ENCODE data around the gene PTPN11. TPM values are rescaled to one million over a fixed set of nuclear protein-coding genes. Genes with fewer than 3 reads are reported as not detected.
A peak's percentile ranks its signal among the peaks of the same experiment; 100 is the strongest.
"Not testable (repeated sequence)": the region's sequence is repeated elsewhere in the genome, so short reads cannot be mapped to it uniquely, and the experiment has no call there.

The PTPN11 gene
- total RNA-seq, 4 donors from 2014 or later: 90.6 to 136 (median 110) TPM

- Histone ChIP-seq H3K4me3 (peak overlapping the region in 1 of 4 donors; percentile 12), H3K27ac (peak overlapping the region in 2 of 4 donors; percentile 31 to 53), H3K27me3 (no peaks in the 10 kb centered on the region), H3K4me1 (no peaks in the 10 kb centered on the region), H3K9me3 (no peaks in the 10 kb centered on the region), H3K36me3 (peaks cover 0 to 97% (median 24%) of the 10 kb centered on the region in 3 donors)
- 53 to 59% methylated on average over 7 of the region's 7 CpGs for WGBS, 2 donors
- no peak for DNase-seq (ENCODE audit: low spot score in 2 of 2)
- TF ChIP-seq POLR2A (IDR thresholded peaks at IDR 0.05) (no peak), EP300 (IDR thresholded peaks at IDR 0.05) (peak in 1 of 2 donors; percentile 18)
Measured at GRCh38 chr12:112456029-112456428, 37.3 kb downstream of the PTPN11 start.

GRCh38 chr12:112457142-112457541 is 38.4 kb downstream of the PTPN11 start:
- not testable (repeated sequence) for DNase-seq (ENCODE audit: low spot score in 2 of 2); H3K27ac ChIP-seq; H3K4me3 ChIP-seq; H3K4me1 ChIP-seq; H3K27me3 ChIP-seq; H3K9me3 ChIP-seq
- WGBS, 2 donors: 90 to 94% methylated on average over 1 of the region's 1 CpG
- peaks cover 0 to 98% (median 24%) of the 10 kb centered on the region in 3 donors for H3K36me3 ChIP-seq

- no peaks in the 10 kb centered on the region for H3K27me3 ChIP-seq
- DNase-seq (ENCODE audit: low spot score in 2 of 2): no peak
- no peak overlapping the region for H3K4me3 ChIP-seq
- peaks cover 0 to 87% (median 21%) of the 10 kb centered on the region in 3 donors for H3K36me3 ChIP-seq
- 87 to 96% methylated on average over 4 of the region's 4 CpGs for WGBS, 2 donors
- no peaks in the 10 kb centered on the region for H3K4me1 ChIP-seq
- H3K27ac ChIP-seq: no peak overlapping the region
- no peaks in the 10 kb centered on the region for H3K9me3 ChIP-seq
- TF ChIP-seq POLR2A (IDR thresholded peaks at IDR 0.05): no peak
- no peak for TF ChIP-seq EP300 (IDR thresholded peaks at IDR 0.05)
- no peak for TF ChIP-seq CTCF (IDR thresholded peaks at IDR 0.05)
Measured at GRCh38 chr12:112458330-112458729, 39.6 kb downstream of the PTPN11 start.

GRCh38 chr12:112458751-112459150 is 40.0 kb downstream of the PTPN11 start:
- H3K36me3 ChIP-seq: peaks cover 0 to 83% (median 17%) of the 10 kb centered on the region in 3 donors
- WGBS, 2 donors: 96 to 98% methylated on average over 5 of the region's 5 CpGs
- H3K27me3 ChIP-seq: no peaks in the 10 kb centered on the region
- H3K27ac ChIP-seq: no peak overlapping the region
- TF ChIP-seq EP300 (IDR thresholded peaks at IDR 0.05): no peak
- TF ChIP-seq POLR2A (IDR thresholded peaks at IDR 0.05): no peak
- no peak for TF ChIP-seq CTCF (IDR thresholded peaks at IDR 0.05)
- no peak overlapping the region for H3K4me3 ChIP-seq
- H3K4me1 ChIP-seq: no peaks in the 10 kb centered on the region
- DNase-seq (ENCODE audit: low spot score in 2 of 2): no peak
- H3K9me3 ChIP-seq: no peaks in the 10 kb centered on the region

GRCh38 chr12:112463478-112463877 is 44.7 kb downstream of the PTPN11 start:
- H3K36me3 ChIP-seq: peaks cover 0 to 55% (median 0%) of the 10 kb centered on the region in 3 donors
- H3K9me3 ChIP-seq: no peaks in the 10 kb centered on the region
- no peaks in the 10 kb centered on the region for H3K27me3 ChIP-seq
- WGBS, 2 donors: 46 to 58% methylated on average over 2 of the region's 2 CpGs
- TF ChIP-seq CTCF (IDR thresholded peaks at IDR 0.05) (no peak), EP300 (IDR thresholded peaks at IDR 0.05) (no peak)
- no peak for DNase-seq (ENCODE audit: low spot score in 2 of 2)
- no peak overlapping the region for H3K27ac ChIP-seq
- no peak overlapping the region for H3K4me3 ChIP-seq
- H3K4me1 ChIP-seq: no peaks in the 10 kb centered on the region

- no peak for TF ChIP-seq EP300 (IDR thresholded peaks at IDR 0.05)
- TF ChIP-seq POLR2A (IDR thresholded peaks at IDR 0.05): no peak
- no peak for TF ChIP-seq CTCF (IDR thresholded peaks at IDR 0.05)
- no peaks in the 10 kb centered on the region for H3K27me3 ChIP-seq
- no peaks in the 10 kb centered on the region for H3K4me1 ChIP-seq
- H3K27ac ChIP-seq: no peak overlapping the region
- no peaks in the 10 kb centered on the region for H3K9me3 ChIP-seq
- no peak for DNase-seq (ENCODE audit: low spot score in 2 of 2)
- H3K4me3 ChIP-seq: no peak overlapping the region
- peaks cover 0 to 54% (median 0%) of the 10 kb centered on the region in 3 donors for H3K36me3 ChIP-seq
Measured at GRCh38 chr12:112464605-112465004, 45.9 kb downstream of the PTPN11 start.

All from tibial nerve (tissue), 4 donors.